Hepatocyte (in vitro differentiated cells): ENCODE measurements around the gene SUGCT.

Experiments used
- CTCF ChIP-seq: fragments of 200-600 bp; sonication (generic); IDR thresholded peaks from 2 replicates; pipeline ENCODE4 v1.5.1; 2016; ENCODE audit warnings: antibody characterized with exemption, mild to moderate bottlenecking; ENCODE audit not compliant: poor library complexity
- EZH2 ChIP-seq: fragments of 200-600 bp; sonication (generic); IDR thresholded peaks from 2 replicates; pipeline ENCODE4 v1.6.1; 2016; ENCODE audit warnings: antibody characterized with exemption, mild to moderate bottlenecking, borderline replicate concordance

GRCh38 chr7:40836218-40836617 is 701.4 kb downstream of the SUGCT start:
- no peak for TF ChIP-seq CTCF
- TF ChIP-seq EZH2 = no peak
